OCI-LY7 (cell line): Measurements from ENCODE around the gene HCAR1.

Experiments used
- CTCF ChIP-seq: fragments of 200-600 bp; sonication (generic); conservative IDR thresholded peaks from 2 replicates; pipeline ENCODE4 v1.5.1; 2014; ENCODE audit warnings: mild to moderate bottlenecking, antibody characterized with exemption, low read length, moderate library complexity, mixed read lengths
- EZH2phosphoT487 ChIP-seq: fragments of 200-600 bp; sonication (generic); IDR thresholded peaks from 2 replicates; pipeline ENCODE4 v1.6.1; 2018; ENCODE audit warnings: low read depth, borderline replicate concordance, mild to moderate bottlenecking, mixed run types, antibody characterized with exemption, low read length, moderate library complexity, mixed read lengths

- TF ChIP-seq CTCF: no peak
- TF ChIP-seq EZH2phosphoT487: no peak
These were observed 24.1 kb upstream of the HCAR1 start for GRCh38 chr12:122754790-122755189.
